DMS79 (cell line): ENCODE measurements around the gene TLE4.

Experiments
- DNase-seq: peaks from one replicate; lab custom pipeline; 2025; lab: John Stamatoyannopoulos, UW

TLE4 gene

GRCh38 chr9:79572032-79572607 lies 355 bp downstream of the TLE4 start:
- DNase-seq = no peak

DNA sequence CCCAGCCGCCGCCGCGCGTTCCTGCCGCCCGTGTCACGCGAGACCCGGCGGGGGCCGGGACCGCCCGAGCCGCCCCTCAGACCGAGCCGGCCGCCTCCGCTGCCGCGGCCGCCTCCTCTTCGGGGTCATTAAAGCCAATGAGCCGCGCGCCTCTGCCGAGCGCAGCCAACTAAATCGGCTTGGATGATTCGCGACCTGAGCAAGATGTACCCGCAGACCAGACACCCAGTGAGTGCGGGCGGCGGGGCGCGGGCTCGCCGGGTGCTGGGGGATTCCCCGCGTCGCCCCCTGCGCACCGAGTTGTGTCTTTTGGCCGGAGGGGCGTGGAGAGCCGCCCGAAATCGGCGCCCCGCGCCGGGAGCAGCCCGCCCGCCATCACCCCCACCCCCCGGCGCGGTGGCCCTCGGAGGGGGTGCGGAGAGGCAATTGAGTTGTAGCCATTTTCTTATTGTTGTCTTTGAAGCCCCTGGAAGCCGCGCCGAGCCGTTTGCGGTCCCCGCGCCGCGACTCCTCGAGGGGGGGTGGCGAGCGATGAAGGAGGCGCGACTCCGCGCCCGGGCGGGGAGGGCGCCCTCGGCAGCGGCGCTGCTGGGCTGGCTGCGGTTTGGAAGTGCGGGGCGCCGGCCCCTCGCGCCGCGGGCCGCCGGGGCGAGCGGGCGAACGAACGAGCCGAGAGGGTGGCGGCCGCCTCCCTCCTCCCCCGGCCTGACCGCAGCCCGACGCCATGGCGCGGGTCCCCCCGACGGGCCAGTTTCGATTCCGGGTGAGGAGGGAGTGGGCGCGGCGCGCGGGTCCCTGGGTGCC lies 1.0 kb downstream of the TLE4 start:
- DNase-seq = no peak

GRCh38 chr9:79573412-79573923 lies 1.7 kb downstream of the TLE4 start:
- DNase-seq = no peak

DNA sequence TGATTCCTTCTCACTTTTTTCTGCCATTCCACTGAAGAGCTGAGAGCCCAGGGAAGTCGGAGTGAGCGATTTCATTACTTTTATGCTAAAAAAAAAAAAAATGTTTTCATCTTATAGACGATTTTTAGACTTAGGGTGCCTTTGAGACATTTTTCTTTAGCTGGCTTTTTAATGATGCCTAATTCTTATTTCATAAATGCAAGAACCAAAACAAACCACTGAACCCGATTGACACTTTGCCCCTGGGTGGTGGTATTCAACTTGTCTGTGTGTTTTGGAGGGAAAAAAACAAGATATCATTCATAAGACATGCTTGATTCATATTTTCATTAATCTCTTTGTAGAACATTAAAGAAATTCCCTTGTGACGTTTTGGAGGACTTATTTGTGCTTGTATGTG lies 2.4 kb downstream of the TLE4 start:
- DNase-seq = no peak

DNA sequence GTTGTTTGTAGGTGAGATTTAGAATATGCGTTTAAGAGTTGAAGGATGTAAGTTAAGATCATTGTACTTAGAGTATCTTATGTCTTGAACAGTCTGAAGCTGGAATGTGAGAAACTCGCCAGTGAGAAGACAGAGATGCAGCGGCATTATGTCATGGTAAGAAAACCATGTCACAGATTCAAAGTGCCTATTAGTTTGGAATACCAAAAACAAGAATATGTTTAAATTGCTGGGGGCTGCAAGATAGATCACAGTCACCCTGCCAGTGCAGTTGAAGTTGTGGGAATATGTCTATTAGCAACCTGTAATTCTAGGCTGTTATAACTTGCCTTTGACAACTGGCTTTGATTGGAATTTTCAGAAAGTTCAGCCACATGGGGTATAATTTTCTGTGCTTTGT lies 3.0 kb downstream of the TLE4 start:
- no peak for DNase-seq

GRCh38 chr9:79575547-79575946 lies 3.8 kb downstream of the TLE4 start:
- DNase-seq = no peak

DNA sequence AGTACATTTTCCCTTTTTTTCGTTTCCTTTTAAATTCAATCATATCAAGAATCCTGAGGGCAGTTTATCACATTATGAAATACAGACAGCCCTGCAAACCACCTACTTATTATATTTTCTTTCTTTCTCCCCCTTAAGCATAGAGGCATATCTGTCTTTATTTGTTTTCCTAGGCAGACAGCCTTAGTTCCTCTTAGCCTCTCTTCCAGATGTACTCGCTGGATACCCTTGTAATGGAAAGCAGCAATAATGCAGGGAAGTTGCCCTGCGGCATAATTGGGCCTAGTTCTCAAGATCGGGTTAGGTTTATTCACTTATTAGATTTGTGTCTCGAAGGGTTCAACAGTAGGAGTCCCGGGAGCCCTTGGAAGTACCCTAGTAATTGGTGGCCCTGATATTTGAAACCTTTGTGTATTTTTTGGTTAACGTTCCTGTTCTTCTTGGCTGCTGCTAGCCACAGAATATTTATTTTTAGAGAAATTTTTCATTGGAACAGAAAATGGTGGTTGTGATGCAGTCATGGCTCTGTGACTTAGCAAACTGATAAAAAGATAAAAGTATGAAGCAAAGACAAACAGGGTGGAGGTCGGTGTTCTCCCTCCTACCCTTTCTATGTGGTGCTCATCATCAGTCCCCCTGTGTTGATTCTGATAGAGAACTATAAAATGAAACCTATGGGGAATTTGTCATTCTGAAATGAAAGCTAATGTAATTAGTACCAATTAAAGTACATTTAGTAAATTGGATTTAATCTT lies 6.4 kb downstream of the TLE4 start:
- no peak for DNase-seq

GRCh38 chr9:79578891-79579290 lies 7.1 kb downstream of the TLE4 start:
- no peak for DNase-seq

DNA sequence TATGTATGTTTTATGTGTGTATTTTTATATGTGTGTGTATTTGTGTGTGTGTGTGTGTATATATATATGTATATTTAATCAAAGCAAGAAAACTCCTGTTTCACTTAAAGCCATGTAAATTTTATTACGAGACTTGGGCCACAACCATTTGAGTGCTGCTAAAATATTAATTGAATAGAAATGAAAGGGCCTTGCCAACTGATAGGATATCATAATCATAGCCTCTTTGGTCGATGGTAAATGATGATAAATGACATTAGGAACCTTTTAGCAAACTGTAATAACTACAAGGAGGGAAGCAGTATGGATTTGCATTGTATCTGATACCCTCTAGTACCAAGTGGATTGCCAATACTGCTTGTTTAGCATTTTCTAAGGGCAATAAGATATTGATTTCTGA lies 7.9 kb downstream of the TLE4 start:
- no peak for DNase-seq

DNA sequence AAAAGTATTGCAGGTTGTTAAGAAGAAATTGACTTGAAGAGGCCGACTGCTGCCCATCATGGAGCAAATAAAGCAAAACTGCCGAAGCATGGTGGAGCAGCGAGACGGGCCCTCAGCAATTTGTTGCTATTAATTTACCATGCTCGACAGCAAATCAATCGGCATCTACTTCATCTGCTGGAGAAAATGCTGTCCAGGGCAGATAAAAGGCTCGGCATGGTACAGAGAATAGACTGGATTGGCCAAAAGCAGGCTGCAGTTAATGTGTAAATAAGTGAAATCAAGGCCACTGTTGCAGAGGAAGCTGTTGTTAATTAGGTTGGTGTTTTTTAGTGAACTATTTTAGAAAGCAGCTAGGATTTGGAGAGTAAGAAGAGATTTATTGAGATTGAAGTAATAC lies 8.3 kb downstream of the TLE4 start:
- DNase-seq = no peak

DNA sequence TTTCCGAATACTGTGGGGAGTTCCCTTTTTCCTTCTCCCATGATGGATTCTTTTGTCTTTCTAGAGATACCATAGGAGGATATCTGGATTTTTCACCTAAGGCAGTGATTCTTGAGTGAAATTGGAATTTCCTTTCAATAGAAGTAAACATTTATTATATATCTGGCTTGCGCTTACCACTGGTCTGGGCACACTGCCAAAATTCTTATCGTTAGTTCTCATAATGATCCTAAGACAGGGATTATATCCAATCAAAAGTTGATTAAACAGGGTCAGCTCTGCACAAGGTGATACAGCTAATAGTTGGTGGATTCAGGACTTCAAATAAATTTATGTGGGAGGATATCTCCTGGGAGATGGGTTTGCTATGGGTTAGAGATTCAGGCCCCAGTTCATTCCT lies 9.6 kb downstream of the TLE4 start:
- DNase-seq = no peak

GRCh38 chr9:79581794-79582193 lies 10.0 kb downstream of the TLE4 start:
- DNase-seq = no peak

- DNase-seq = no peak
Observed at GRCh38 chr9:79583952-79584654, 12.3 kb downstream of the TLE4 start.

- no peak for DNase-seq
Observed at GRCh38 chr9:79584655-79584982, 12.9 kb downstream of the TLE4 start.

DNA sequence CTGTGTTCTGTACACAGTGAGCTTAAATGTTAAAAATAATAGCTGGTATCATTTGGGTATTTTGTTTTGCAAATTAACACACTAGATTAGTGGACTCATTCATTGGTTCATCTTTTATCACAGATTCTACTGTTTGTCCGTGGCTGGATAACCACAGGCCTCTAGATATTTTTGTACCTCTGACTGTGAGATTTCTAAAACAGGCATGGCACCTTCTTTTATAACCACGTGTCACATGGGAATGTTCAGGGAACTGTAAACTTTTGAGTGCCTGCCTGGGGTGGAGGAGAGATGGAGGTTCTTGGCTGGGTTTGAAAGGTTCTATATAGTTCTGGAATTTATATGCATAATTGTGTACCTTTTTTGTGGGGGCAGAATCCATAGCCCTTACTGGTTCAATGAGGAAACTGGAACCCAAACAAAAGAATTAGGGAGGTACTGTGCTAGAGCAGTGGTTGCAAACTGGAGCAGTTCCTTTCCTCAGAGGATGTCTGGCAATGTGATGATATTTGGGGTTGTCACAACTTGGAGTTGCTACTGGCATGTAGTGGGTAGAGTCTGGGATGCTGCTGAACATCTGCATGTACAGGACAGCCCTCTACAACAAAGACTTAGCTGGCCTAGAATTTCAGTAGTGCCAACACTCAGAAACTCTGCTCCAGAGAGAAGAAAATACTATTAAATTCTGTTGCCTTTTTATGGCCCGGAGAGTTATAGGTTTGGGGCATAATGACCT lies 16.9 kb downstream of the TLE4 start:
- DNase-seq = no peak

DNA sequence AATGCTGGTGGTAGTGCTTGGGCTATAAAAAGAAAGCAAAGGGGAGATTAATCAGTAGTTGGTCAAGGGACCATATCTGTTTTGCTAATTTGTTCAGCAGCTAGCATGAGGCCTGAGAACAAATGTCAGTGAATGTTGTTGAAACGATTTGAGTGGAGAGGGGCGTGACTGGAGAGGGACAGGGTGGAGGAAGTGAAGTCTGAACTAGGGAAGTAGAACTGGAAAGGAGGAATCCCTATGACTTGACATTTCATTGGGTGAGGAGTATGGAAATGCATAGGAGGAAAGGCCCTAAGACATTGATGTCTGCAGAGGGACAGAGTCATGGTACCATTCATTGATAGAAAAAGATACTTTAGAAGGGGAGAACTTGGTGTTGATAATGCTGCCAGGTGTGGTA lies 19.7 kb downstream of the TLE4 start:
- no peak for DNase-seq

- no peak for DNase-seq
Observed at GRCh38 chr9:79592726-79593493, 21.1 kb downstream of the TLE4 start.

DNA sequence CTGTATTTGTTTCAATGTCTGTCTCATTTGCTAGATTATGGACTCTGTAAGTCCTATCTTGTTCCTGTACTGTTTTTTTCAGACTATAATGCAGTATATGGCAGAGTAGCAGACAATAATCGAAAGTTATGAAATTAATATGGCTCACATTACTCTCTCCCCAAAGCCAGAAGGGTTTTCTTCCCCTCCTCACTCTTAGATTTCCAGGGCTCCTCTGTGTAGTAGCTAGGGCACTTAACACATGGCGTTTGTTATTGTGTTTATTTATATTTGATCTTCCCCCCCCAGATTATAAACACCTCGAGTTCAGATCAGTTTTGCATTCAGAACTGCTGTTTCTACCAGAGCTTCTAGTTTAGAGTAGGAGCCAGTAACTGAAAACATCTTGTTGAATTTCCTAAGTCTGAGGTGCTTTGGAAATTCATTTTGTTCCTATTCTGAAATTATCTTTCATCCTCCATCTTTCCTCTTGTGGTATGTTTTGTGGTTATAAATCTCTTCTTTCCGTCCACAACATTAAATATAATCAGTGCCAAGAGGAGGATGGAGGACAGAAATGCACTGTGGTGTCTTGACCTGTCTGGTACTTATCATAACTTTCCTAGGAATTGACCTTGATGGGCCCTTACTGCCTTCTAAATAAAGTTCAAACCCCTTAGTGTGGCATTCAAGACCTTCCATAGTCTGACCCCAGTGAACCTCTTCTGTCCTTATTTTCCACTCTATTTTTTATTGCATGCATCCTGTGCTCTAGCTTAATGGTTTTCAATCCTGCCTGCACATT lies 27.0 kb downstream of the TLE4 start:
- DNase-seq = no peak

- DNase-seq = no peak
Observed at GRCh38 chr9:79600466-79600865, 28.7 kb downstream of the TLE4 start.

- no peak for DNase-seq
Observed at GRCh38 chr9:79603222-79603920, 31.6 kb downstream of the TLE4 start.
